ENCODE results near the gene CCDC152. TPM values are rescaled to one million over a fixed set of nuclear protein-coding genes. Genes with fewer than 3 reads are reported as not detected.

The CCDC152 gene
- total RNA-seq (2022; extraction: Qiagen RNA extraction): not detected in 5 replicates

DNA sequence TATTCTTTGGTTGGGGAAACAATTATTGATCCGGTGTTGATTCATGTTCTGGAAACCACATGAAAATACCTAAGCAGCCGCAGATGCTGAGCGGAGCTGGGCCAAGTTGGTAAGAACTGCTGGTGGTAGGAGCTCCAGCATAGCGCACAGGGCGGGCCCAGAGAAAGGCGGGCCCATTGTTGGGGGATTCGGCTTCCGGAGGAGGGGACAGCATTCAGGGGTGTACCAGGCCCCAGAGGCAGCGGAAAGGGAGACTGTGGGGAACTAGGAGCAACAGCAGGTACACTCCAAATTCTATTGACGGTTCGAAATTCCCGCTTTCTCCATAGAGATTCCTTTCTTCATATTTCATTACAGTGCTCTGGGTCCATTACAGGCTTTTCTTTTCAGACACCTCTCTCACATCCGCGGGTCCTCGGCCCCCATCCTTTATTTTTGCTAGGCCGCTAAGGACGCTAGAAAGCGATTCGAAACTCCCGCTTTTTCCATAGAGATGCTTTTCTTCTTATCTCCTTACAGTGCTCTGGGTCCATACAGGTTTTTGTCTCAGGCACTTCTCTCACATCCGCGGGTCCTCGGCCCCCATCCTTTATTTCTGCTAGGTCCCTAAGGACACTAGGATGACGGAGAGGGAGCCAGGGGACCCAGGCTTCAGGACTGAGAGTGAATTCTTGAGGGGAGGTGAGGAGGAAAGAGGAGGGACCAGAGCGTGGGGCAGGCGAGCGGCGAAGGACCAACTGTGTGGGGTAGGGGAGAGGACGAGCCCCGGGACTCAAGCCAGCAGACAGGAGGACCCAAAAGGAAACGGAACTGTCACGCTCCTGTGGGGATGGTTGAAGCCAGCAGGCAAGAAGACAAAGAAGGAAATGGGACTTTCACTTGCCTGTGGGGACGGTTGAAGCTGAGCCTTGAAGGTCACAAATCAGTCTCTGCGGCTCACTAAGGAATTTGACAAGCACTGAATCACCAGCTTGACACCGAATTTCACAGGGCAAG, at the start of gene CCDC152:
CCDC152 (plus strand) TSS at position 213 of the 996 bp plus-strand sequence. CDS start 2,304 bp downstream, outside the sequence.

GRCh38 chr5:42811591-42812446, 55.2 kb downstream of the CCDC152 start, which contains the start of gene SELENOP:
TSS of gene SELENOP (minus strand) at chr5:42811892. CDS start at chr5:42808353, 3,539 bp downstream.

Other genes starting within 250 kb of the CCDC152 start
- gene SELENOP, start 55.1 kb downstream of the CCDC152 start, total RNA-seq (2022; extraction: Qiagen RNA extraction): 0.08 to 0.56 TPM (median 0.18 TPM) in 5 replicates